T47D (cell line): Measurements from ENCODE around the gene PSMG4.

ENCODE experiments used
- DNase-seq, 2 experiments: peaks; one replicate each; pipeline versions ENCODE4 v3.0.0 to v3.0.0-alpha.2; 2011 to 2012; ENCODE audit warnings: low read depth in 1 of 2, low spot score in 1 of 2
- JUND ChIP-seq: IDR thresholded peaks from 2 replicates; pipeline ENCODE4 v1.6.1; 2012; ENCODE audit warnings: low read depth
- in situ Hi-C: cut with HindIII; loops from 2 replicates; pipeline ENCODE4 v1.10.0; 2016; ENCODE audit warnings: low sequenced_read_pairs, low pct_unique_long_range_greater_than_20kb

PSMG4 gene

DNA sequence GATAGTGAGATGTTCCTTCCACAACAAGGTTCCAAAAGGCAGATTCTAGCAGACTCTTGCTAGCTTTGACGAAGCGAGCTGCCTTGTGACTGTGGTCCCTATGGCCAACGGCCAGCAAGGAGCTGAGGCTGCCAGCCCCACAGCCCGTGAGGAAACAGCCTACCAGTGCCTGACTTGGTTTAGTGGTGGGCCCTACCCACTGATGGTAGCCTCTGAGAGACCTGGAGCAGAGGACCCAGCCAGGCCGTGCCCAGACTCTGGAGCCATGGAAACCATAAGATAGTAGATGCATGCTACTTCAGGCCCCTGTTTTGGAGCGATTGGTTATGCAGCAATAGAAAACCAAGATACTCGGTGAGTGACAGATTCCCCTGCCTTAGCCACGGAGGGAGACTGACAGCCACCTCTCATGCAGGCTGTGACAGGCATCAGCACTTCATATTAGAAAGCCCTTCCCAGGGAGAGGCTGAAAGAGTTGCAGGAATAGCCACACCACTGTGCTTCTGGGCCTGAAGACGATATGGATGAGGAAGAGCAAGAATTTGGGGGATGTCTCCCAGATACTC lies 19.2 kb downstream of the PSMG4 start:
- no peak for DNase-seq
- in situ Hi-C loops: no loop called here
- no peak for TF ChIP-seq JUND

GRCh38 chr6:3278691-3279090 lies 19.9 kb downstream of the PSMG4 start:
- no peak for TF ChIP-seq JUND
- in situ Hi-C loops: no loop called here
- DNase-seq: no peak

DNA sequence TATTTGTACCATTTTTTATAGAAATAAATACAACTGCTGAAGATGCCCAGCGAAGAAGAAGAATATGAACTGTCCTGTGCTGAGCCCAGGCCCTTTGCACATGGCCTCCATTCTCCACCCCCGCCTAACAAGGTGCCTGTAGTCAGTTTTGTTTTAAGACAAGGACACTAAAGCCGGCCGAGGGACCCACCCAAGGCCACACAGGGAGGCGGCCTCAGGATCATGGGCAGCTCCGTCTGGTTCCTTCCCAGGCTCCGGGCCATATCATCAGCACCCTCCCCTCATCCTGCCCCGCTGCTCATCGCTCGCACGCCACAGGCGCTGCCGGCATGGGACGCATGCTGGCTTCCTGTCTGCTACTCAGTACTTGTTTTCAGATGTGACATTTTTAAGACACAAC lies 21.3 kb downstream of the PSMG4 start:
- in situ Hi-C loops: no loop called here
- no peak for TF ChIP-seq JUND
- DNase-seq: no peak

GRCh38 chr6:3280866-3281465 lies 22.2 kb downstream of the PSMG4 start:
- TF ChIP-seq JUND: no peak
- in situ Hi-C loops: no loop called here
- no peak for DNase-seq

- DNase-seq: no peak
- in situ Hi-C loops: no loop called here
- no peak for TF ChIP-seq JUND
Measured at GRCh38 chr6:3281631-3282475, 23.1 kb downstream of the PSMG4 start.

DNA sequence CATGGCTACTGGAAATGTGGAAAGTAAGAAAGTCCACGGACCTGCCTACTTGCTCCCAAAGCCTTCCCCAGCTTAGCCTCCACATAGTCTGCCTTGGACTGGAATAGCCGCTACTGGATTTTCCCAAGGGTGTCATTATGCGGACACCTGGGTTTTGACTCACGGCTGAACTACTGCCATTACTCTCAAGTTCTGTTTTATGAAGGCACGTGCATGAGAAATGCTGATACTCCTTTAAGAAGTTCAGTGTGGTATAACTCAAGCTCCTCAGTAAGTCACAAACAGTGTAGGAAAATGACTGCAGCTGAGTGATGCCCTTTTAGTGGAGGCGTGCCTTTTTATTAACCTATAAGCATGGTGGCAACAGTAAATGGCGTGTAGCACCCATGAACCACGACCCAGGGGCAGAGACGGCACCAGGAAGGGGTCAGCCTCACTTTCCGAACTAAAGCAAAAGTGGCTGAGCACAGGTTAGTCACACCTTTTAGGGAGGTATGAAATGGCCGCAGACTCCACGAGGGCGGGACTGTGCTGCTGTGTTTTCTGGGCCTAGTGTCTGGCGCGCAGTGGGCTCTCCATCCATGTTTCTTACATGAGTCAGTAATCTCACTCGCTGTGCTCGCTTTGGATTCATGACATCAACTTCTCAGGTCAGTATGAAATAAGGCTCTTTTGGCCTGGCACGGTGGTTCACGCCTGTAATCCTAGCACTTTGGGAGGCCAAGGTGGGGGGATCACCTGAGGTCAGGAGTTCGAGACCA lies 23.9 kb downstream of the PSMG4 start:
- in situ Hi-C loops: no loop called here
- TF ChIP-seq JUND: no peak
- no peak for DNase-seq

- no peak for TF ChIP-seq JUND
- no peak for DNase-seq
- in situ Hi-C loops: no loop called here
Measured at GRCh38 chr6:3283241-3283640, 24.5 kb downstream of the PSMG4 start.

DNA sequence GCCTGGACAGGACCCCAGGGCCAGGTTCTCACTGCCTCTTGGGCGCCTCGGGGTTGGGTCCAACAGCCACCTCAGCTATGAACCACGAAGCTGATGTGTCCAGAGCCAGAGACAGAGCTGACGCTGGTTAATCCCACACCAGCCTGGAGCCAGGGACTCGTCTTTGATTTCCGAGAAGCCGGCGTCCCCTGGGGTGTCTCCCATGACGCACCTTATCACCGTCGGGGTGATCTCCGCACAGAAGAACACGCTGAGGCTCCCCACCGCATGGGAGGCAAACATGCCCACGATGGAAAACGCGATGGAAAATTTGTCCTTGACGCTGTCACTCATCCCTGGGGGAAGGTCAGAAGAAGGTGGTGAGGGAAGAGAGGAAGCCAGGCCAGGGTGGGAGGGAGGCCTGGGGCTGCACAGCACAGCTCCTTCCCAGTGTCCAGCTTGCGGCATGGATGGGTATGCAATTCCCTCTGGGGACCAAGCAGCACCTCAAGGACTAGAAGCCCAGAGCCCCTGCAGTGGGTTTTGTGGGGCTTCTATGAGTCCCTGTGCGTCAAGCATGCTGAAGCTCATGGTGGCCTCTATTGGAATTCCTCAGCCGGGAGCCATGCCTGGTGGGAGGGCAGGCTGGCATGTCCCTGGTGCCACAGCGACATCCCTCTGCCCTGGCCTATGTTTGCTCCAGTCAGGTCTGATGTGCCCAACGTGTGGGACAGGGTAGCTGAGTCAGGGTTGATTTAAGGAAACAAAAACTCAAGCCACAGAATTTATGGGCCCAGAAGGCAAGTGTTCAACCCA lies 25.1 kb downstream of the PSMG4 start:
- in situ Hi-C loops: no loop called here
- DNase-seq: no peak
- TF ChIP-seq JUND: no peak

- in situ Hi-C loops: no loop called here
- TF ChIP-seq JUND: no peak
- DNase-seq: no peak
Measured at GRCh38 chr6:3284436-3284876, 25.7 kb downstream of the PSMG4 start.

- TF ChIP-seq JUND: no peak
- in situ Hi-C loops: no loop called here
- no peak for DNase-seq
Measured at GRCh38 chr6:3285049-3285639, 26.4 kb downstream of the PSMG4 start.

DNA sequence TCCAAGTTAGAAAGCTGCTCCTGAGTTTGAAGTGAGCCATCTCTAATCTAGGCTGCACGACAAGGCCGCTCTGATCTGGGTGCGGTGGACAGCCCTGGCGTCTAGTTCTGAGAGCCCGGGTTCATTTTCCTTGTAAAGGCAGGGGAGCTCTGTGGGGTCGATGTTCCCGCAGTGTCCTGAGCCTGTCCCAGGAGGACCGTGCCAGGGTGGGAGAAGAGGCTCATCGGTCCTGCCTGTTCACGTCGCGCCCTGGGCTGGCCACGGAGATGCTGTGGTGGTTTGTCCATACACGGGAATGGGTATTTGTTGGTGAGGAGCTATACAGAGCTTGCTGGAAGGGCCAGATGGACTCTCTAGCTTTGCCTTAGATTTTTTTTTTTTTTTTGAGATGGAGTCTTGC lies 27.0 kb downstream of the PSMG4 start:
- in situ Hi-C loops: no loop called here
- DNase-seq: no peak
- no peak for TF ChIP-seq JUND

- DNase-seq: no peak
- in situ Hi-C loops: no loop called here
- TF ChIP-seq JUND: no peak
Measured at GRCh38 chr6:3286641-3287171, 28.0 kb downstream of the PSMG4 start.
